DMS153 (cell line): ENCODE results near the gene TPPP2.

Experiments
- DNase-seq: peaks from one replicate; lab custom pipeline; 2025; lab: John Stamatoyannopoulos, UW

TPPP2 gene

DNA sequence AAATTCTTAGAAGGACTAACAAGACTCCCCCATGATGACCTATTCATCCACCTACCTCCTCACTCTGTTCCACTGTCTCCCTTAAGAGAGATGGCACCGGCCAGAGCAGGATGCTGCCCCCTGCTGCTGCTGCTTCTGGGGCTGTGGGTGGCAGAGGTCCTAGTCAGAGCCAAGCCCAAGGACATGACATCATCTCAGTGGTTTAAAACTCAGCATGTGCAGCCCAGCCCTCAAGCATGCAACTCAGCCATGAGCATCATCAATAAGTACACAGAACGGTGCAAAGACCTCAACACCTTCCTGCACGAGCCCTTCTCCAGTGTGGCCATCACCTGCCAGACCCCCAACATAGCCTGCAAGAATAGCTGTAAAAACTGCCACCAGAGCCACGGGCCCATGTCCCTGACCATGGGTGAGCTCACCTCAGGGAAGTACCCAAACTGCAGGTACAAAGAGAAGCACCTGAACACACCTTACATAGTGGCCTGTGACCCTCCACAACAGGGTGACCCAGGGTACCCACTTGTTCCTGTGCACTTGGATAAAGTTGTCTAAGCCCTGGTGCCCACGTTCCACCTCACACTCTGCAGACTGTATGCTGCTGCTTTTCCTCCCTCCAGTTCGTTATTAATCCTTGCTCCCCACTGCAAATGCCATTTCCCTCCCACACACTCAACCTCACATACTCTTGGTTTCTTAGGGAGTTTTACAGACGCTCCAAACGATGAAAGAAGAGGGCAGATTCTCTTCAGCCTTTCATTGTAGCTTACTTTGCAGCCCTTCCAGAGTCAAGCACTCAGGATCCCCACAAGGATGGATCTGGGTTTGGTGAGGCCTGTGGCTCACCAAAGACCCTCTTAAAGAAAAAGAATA lies 28.0 kb downstream of the TPPP2 start, which contains the start of gene RNASE8:
RNASE8 (plus strand) TSS at position 20 of the 873 bp plus-strand sequence; CDS start at position 91, 71 bp downstream.
- DNase-seq, result no peak

DNA sequence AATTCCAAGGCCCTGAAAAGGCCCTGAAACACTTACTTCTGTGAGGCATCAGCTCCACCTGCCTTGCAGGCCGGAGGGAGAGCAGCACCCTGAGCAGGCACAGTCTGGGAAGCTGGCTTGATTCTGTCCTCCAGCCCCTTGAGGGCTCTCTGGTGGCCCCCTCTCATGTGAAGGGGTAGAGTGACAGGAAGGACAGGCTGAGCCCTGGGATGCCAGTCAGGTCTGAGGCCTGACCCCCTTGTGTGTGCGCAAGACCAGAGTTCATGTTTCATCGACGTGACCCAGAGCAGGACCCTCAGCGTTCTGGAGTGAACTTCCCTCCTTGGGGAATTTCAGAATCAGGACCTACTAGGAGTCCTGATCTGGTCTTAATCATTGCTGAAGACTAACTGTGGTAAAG lies 28.9 kb downstream of the TPPP2 start:
- DNase-seq, result no peak

GRCh38 chr14:21059842-21060613 lies 30.0 kb downstream of the TPPP2 start:
- no peak for DNase-seq

DNA sequence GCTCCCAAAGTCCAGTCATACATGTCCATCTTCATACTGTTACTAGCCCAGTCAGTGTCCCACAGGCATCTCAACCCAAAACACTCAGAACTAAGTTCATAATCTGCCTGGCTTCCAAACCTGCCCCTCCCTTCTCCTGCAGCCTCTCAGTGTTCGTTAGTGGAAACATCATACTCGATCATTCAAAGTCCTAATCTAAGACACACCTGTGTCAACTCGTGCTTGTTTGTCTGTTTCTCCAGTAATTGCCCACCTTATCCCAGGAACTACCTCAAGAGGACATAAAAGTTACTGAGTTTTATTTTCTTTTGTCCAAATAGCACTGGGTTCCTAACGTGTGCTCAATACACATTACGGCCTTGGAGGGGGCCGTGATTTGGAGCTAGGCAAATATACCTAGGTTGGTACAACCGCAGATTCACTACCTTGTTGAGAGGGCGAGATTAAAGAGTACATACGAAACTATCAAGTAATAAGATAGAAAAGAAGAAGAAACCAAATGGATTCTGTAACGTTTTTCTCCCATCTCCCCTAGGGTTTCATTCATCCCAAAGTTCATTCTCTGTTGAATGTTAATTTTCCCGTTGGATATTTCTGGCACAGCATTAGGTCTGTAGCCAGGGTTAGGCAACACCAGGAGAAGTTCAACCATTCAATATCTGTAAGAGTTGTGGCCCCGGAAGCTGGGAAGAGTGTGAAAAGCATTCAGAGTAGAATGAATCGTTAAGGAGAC lies 30.8 kb downstream of the TPPP2 start:
- DNase-seq, result no peak

GRCh38 chr14:21061347-21061668 lies 31.3 kb downstream of the TPPP2 start:
- DNase-seq, result no peak

DNA sequence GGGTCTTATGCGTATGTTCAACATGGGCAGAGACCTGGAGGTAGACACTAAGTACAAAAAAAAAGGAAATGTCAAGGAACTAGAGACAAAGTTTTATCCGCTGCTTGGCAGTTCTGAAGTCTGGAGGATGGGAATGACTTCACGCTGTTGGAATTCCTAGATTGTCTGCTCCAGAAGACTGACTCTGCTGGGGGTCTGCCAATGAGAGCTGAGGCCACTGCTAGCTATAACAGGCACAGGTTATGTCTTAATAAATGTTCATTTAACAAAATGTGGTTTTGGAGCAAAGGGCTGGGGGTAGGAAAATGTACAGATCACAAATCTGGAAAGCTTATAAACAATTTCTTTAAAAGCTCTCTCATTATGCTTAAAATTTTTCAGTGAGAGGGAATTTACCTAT lies 33.5 kb downstream of the TPPP2 start:
- no peak for DNase-seq

DNA sequence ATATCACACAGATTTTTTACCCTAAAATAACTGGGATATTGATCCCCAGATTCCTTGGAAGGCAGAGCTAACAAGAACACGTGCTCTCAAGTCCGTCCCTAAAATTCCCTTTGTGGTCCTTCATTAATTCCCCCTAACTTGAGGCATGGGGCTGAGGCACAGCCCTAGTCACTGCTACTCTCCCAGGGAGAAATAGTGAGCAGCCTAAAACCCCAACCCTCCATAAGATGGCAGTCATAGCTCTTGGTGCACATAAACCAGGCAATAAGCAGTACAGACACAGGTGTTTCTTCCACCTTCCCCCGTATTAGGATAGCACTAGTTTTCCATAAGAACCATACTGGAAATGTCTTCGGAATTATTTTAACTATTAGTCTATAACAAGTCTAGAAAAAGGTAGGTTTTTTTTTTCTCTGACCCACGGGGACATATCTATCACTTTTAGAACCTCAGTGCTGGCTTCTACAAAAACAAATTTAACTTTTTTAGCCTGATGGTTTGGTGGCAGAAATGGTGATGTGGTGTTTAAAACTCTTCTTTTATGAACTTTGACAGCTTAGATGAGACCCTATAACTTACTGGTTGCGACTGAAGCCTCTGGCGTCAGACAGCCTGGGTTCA lies 37.0 kb downstream of the TPPP2 start:
- peak; percentile 7 for DNase-seq

DNA sequence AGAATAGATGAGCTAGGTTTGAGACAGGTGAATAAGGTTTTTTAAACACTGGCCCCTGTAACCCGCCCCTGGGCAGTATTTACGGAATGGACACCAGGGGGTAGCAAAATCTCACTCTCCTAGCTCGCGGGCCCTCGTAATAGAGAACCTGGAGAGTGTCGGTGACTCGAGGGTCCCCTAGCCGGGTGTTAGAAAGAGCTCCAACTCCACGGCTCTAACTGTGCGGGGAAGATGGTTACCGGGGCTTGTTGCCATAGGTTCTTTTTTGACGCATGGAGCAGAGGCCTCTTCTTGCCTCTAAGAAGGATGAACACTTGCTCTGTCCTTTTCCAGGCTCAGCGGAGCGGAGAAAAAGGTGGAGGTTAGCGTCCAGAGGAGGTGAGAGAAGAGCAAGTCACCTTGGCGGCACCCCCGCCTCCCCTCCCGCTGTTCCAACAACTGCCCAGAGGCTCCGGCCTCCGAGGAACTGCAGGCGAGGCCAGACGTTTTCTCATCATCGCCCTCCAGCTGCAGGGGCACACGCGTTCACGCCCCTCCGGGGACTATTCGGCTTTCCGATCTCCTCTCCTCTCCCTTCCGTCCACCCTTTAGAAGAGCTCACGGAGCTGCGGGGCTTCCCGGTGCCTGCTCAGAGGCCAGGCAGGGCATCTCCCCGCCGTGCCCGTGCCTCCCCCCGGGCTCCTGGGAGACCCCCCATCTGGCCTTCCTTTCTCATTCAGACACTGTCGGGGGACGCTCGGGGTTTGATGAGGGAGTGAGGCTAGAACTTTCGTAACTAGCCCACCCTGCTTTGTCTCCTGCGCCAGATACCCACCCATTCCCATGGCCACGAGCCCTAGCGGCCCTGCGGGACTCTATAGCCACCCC lies 38.7 kb downstream of the TPPP2 start:
- peak; percentile 71 for DNase-seq

- DNase-seq, result peak; percentile 14
Measured at GRCh38 chr14:21069388-21070082, 39.5 kb downstream of the TPPP2 start.

DNA sequence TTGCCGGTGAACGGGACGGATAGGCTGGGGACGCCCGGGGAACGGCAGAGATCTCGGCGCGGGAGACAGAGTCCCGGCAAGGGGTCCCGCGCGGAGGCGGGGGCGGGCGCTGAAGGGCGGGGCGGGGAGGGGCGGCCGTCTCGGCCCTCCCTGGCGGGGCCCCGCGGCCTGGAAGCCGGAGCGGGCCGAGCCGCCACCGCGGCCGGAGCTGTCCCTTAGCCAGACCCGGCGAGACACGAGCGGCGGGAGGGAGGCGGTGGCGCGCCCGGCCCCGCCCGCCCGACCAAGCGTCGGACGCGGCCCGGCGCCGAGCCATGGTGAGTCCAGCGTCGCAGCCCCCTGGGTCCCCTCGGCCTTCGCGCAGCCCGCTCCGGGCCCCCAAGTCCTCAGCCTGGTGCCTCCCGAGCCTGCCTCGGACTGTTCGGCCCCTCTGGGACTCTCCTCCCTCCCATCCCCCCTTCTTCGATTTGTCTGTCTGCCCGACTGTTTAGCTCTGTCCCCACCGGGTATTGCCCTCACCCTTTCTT lies 40.1 kb downstream of the TPPP2 start, which contains the start of gene ARHGEF40:
ARHGEF40 (plus strand) TSS at position 222 of the 527 bp plus-strand sequence; CDS start at position 315, 93 bp downstream.
- no peak for DNase-seq

- DNase-seq, result peak; percentile 26
Measured at GRCh38 chr14:21070610-21071224, 40.7 kb downstream of the TPPP2 start.

DNA sequence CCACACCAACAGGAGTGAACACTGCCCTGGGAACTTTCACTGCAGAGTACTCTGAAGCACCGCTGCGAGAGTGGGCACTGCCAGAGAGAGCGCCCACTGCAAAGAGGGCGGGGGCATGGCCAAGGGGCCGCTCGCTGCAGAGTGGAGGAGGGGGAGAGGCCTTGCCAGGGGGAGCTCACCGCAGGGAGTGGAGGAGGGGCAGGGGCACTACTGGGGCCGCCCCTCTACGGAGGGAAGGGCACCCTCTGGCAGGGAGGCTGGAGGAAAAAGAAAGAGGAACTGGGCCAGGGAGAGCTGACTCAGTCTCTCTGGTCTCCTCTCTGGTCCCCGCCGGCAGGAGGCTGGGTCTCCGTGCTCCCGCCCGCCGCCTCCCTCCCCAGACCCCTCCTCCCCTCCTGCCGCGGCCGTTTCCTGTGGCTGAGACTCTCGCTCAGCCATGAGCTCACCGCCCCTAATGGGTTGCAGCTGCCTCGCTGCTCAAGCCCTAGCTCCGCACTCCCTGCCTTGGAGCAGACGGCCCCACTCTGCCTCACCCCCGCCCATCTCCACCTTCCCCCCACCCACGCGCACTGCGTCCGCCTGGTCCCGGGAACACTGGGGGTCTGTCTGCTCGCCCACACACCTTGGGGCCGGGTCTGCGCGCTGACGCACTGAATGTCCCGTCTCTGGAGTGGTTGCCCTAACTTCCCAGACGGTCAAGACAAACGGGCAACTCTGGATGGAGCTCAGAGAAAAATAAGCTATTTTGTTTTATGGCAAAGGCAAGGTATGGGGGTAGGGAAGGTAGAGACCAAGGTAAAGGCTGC lies 41.4 kb downstream of the TPPP2 start:
- peak; percentile 64 for DNase-seq

DNA sequence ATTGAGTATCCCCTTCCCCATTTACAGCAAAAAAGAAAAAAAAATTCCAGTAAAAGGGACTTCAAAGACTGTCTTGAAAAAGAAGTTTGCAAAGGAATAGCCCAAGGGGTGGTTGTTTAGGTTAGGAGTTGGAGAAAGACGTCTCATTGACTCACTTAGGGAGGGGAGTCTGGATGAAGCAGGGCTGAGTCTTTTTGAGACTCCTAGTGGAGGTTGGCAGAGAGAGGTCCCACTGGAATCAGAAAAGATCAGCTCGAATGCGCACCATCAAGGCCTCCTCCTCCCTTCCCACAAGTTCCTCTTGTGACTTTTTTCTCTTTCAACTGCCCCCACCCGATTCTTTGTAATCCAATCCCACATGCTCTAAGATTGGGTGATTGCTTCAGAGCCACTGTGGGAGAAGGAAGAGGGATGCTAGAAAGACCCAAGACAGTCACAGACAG lies 42.0 kb downstream of the TPPP2 start:
- no peak for DNase-seq

DNA sequence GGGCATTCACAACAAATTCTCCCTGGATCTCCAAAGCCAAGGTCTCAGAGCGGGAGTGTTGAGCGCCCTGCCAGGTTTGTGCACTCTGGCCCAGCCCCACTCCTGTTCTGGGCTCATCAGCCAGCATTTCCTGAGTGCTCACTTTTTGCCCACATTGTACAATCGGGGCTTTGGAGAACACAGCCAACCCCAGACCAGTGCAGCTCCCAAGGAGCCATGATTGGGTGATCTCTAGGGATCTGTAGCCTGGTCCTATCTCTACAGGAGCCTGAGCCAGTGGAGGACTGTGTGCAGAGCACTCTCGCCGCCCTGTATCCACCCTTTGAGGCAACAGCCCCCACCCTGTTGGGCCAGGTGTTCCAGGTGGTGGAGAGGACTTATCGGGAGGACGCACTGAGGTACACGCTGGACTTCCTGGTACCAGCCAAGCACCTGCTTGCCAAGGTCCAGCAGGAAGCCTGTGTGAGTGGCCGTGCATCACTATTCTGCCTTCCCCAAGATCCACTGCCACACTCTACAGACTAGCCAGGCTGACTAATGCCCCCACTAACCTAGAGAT lies 42.8 kb downstream of the TPPP2 start:
- no peak for DNase-seq

DNA sequence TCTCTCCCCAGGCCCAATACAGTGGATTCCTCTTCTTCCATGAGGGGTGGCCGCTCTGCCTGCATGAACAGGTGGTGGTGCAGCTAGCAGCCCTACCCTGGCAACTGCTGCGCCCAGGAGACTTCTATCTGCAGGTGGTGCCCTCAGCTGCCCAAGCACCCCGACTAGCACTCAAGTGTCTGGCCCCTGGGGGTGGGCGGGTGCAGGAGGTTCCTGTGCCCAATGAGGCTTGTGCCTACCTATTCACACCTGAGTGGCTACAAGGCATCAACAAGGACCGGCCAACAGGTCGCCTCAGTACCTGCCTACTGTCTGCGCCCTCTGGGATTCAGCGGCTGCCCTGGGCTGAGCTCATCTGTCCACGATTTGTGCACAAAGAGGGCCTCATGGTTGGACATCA lies 43.9 kb downstream of the TPPP2 start:
- DNase-seq, result no peak

DNA sequence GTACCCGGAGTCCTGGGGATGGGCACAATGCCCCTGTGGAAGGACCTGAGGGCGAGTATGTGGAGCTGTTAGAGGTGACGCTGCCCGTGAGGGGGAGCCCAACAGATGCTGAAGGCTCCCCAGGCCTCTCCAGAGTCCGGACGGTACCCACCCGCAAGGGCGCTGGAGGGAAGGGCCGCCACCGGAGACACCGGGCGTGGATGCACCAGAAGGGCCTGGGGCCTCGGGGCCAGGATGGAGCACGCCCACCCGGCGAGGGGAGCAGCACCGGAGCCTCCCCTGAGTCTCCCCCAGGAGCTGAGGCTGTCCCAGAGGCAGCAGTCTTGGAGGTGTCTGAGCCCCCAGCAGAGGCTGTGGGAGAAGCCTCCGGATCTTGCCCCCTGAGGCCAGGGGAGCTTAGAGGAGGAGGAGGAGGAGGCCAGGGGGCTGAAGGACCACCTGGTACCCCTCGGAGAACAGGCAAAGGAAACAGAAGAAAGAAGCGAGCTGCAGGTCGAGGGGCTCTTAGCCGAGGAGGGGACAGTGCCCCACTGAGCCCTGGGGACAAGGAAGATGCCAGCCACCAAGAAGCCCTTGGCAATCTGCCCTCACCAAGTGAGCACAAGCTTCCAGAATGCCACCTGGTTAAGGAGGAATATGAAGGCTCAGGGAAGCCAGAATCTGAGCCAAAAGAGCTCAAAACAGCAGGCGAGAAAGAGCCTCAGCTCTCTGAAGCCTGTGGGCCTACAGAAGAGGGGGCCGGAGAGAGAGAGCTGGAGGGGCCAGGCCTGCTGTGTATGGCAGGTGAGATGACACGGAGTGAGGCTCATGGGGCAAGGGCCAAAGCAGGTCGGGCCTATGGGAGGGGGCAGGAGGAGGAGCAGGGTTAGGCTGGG lies 44.6 kb downstream of the TPPP2 start:
- DNase-seq, result no peak

DNA sequence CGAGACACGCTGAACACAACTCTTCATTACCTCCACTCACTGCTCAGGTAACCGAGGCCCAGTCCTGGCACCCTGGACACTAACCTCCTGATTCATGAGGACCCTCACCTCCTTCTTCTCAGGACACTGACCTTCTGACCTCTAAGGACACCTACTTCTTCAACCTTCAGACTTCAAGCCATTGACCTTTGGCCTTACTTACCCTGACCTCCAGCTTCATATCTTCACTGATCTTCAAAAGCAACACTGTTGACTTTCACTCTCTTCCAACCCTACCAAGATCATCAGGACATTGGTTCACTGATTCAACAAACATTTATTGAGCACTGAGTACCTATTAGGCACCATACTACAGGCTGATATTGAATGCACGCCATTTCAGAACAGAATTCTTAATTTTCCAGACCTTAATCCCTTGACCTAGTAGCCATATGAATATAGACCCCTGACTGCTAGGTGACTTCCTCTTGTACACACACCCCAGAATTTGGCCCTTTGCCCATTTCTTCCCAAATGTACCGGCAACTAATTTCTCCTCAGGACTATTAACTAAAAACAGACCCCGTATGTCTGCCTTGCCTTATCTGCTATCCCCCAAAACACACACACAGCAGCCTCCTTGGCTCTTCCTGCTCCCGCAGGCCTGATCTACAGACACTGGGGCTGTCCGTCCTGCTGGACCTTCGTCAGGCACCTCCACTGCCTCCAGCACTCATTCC lies 45.9 kb downstream of the TPPP2 start:
- no peak for DNase-seq
